Measurements from ENCODE around the gene FXR2. TPM values are rescaled to one million over a fixed set of nuclear protein-coding genes. Genes with fewer than 3 reads are reported as not detected.

FXR2 gene
- total RNA-seq, 1 donor from 2014 or later, result 39.3 TPM

DNA sequence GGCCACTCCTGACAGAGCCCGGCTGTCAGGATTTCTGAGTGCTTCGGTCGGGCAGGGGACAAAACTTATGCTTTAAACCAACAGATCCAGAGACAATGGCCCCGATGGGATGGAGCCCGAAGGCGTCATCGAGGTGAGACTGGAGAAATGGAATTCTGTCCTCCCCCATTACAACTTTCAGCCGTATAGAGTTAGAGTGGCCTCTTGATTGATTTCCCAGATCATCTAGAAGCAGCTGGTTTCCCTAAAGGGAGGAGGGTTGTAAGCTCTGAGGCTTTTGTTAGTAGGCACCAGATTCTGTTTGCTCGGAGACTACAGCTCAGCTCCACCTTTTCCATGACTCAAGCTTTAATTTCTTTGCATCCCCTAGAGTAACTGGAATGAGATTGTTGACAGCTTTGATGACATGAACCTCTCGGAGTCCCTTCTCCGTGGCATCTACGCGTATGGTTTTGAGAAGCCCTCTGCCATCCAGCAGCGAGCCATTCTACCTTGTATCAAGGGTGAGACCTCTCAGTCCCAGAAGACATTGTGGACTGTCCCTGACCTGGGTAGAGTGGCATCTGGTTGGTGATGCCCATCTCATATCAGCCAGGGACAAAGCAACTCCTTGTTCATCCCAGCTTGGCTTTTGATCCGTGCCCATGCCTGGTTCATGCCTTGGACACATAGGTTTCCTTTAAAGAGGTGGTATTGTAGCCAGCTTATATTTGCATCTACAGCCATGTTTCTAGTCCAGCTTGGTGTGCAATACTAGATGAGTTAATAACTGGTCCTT, 40.3 kb downstream of the FXR2 start:
- TF ChIP-seq CTCF (IDR thresholded peaks at IDR 0.05), result no peak
- Histone ChIP-seq H3K4me1 (peaks cover 50% of the 10 kb centered on the region), H3K36me3 (peaks cover 71% of the 10 kb centered on the region), H3K9me3 (no peaks in the 10 kb centered on the region), H3K27me3 (no peaks in the 10 kb centered on the region), H3K27ac (peak overlapping the region; percentile 99), H3K4me3 (peak overlapping the region; percentile 99)
- intact Hi-C loops (cut with DNase I), result no loop called here
- ATAC-seq (no peak), DNase-seq (no peak)

- DNase-seq (peak; percentile 95), ATAC-seq (peak; percentile 81)
- no peak for TF ChIP-seq CTCF (IDR thresholded peaks at IDR 0.05)
- peak overlapping the region; percentile 99 for H3K27ac ChIP-seq
- no peaks in the 10 kb centered on the region for H3K27me3 ChIP-seq
- H3K36me3 ChIP-seq, result peaks cover 72% of the 10 kb centered on the region
- no peaks in the 10 kb centered on the region for H3K9me3 ChIP-seq
- H3K4me3 ChIP-seq, result peak overlapping the region; percentile 99
- intact Hi-C loops (cut with DNase I), result no loop called here
- peaks cover 42% of the 10 kb centered on the region for H3K4me1 ChIP-seq
These were observed 41.2 kb downstream of the FXR2 start for GRCh38 chr17:7573324-7574080.

DNA sequence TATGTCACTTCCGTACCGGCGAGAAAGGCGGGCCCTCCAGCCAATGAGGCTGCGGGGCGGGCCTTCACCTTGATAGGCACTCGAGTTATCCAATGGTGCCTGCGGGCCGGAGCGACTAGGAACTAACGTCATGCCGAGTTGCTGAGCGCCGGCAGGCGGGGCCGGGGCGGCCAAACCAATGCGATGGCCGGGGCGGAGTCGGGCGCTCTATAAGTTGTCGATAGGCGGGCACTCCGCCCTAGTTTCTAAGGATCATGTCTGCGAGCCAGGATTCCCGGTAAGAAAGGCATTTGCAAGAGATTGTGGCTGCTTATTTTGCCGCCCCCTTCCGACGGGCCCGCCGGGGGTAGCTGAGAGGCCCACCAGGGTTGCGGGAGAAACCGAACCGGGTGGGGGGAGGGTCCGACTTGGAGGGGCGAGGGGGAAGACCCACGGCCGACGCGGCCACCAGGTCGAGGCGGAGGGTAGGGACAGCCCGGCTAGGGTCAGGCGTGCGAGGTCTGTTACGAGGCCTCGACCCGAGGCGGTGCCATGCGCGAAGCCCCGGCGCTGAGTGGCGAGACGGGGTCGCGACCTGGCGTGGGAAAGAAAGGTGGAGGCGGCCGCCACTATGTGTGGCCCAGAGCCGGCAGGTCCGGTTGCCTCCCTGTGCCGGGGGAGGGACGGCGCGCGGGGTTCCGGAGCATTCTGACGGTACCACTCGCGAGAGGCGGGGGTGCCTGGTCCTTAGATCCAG, 41.9 kb downstream of the FXR2 start:
- intact Hi-C loops (cut with DNase I), result no loop called here

GRCh38 chr17:7572338-7572587, 42.4 kb downstream of the FXR2 start:
- H3K27ac ChIP-seq, result peak overlapping the region; percentile 83
- no peak for TF ChIP-seq CTCF (IDR thresholded peaks at IDR 0.05)
- ATAC-seq, result no peak
- H3K9me3 ChIP-seq, result no peaks in the 10 kb centered on the region
- intact Hi-C loops (cut with DNase I), result no loop called here
- H3K36me3 ChIP-seq, result peaks cover 68% of the 10 kb centered on the region
- no peaks in the 10 kb centered on the region for H3K27me3 ChIP-seq
- peak overlapping the region; percentile 99 for H3K4me3 ChIP-seq
- H3K4me1 ChIP-seq, result peaks cover 31% of the 10 kb centered on the region
- no peak for DNase-seq

More for the DNA sequence above, 41.9 kb downstream of the FXR2 start:
- Histone ChIP-seq H3K9me3 (no peaks in the 10 kb centered on the region), H3K27ac (peak overlapping the region; percentile 99), H3K36me3 (peaks cover 68% of the 10 kb centered on the region), H3K4me3 (peak overlapping the region; percentile 99), H3K4me1 (peaks cover 35% of the 10 kb centered on the region), H3K27me3 (no peaks in the 10 kb centered on the region)
- peak; percentile 99 for DNase-seq
- ATAC-seq, result peak; percentile 94
- TF ChIP-seq CTCF (IDR thresholded peaks at IDR 0.05), result no peak

DNA sequence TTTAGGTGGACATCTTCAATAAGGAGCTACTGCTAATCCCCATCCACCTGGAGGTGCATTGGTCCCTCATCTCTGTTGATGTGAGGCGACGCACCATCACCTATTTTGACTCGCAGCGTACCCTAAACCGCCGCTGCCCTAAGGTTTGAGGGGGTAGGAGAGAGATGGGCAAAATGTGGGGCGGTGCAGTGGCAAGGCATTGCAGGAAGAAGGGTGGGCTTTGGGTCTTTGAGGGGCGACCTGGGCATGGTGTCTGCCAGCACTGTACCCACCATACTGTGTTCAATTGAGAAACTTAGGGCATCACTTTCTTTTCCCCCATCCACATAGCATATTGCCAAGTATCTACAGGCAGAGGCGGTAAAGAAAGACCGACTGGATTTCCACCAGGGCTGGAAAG, 44.3 kb downstream of the FXR2 start:
- no peak overlapping the region for H3K27ac ChIP-seq

More for the DNA sequence above, 44.3 kb downstream of the FXR2 start:
- intact Hi-C loops (cut with DNase I), result no loop called here
- no peaks in the 10 kb centered on the region for H3K9me3 ChIP-seq
- peaks cover 68% of the 10 kb centered on the region for H3K36me3 ChIP-seq
- H3K27me3 ChIP-seq, result no peaks in the 10 kb centered on the region
- TF ChIP-seq CTCF (IDR thresholded peaks at IDR 0.05), result no peak
- H3K4me1 ChIP-seq, result peaks cover 15% of the 10 kb centered on the region
- ATAC-seq, result no peak
- H3K4me3 ChIP-seq, result no peak overlapping the region
- DNase-seq, result no peak

Data from upper lobe of right lung (tissue), 1 donor.